GM12874 (cell line): ENCODE data around the gene SDK1.

ENCODE experiments used
- TF ChIP-seq, protein P1 (sequence below): IDR thresholded peaks from 2 replicates; pipeline ENCODE4 v1.5.1; 2011; ENCODE audit warnings: low read depth, mild to moderate bottlenecking, control low read depth, low read length, moderate library complexity; ENCODE audit not compliant: insufficient read depth

SDK1 gene

DNA sequence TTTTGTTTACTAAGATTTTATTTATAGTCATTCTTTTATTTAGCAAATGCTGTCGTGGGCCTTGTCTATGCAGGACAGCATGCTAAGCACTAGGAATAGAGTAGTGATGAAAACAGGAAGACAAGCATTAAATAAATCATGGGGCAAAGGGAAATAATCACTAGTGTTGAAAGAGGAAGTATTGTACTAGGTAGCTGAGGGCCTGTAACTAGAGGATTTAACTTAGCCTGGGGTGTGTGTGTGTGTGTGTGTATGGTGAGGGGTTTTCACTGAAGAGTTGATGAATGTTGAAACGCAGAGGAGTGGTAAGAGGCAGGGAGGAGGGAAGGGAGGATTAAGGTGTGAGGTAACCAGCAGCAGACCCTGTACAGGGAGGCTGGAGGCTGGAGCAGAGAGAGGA is 446.4 kb downstream of the SDK1 start:
- TF ChIP-seq, protein P1, sequence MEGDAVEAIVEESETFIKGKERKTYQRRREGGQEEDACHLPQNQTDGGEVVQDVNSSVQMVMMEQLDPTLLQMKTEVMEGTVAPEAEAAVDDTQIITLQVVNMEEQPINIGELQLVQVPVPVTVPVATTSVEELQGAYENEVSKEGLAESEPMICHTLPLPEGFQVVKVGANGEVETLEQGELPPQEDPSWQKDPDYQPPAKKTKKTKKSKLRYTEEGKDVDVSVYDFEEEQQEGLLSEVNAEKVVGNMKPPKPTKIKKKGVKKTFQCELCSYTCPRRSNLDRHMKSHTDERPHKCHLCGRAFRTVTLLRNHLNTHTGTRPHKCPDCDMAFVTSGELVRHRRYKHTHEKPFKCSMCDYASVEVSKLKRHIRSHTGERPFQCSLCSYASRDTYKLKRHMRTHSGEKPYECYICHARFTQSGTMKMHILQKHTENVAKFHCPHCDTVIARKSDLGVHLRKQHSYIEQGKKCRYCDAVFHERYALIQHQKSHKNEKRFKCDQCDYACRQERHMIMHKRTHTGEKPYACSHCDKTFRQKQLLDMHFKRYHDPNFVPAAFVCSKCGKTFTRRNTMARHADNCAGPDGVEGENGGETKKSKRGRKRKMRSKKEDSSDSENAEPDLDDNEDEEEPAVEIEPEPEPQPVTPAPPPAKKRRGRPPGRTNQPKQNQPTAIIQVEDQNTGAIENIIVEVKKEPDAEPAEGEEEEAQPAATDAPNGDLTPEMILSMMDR: no peak

DNA sequence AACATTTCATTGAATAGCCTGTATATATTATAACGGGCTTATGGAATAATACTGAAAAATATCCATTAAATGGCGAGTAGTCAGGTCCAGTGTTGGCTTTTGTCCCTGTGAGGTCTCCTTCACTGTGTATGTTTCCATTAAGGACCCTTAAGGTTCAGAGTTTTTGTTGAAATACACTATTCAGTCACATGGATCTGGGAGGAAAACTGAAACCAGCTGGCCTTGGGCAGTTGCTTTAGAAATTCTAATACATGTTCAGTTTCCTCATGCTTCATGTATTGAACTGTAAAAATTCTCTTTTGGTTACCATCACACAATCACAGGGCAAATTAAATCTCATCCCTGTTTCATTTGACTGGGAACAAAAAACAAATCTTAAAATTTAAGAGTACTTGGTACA is 447.3 kb downstream of the SDK1 start:
- TF ChIP-seq, protein P1: no peak

DNA sequence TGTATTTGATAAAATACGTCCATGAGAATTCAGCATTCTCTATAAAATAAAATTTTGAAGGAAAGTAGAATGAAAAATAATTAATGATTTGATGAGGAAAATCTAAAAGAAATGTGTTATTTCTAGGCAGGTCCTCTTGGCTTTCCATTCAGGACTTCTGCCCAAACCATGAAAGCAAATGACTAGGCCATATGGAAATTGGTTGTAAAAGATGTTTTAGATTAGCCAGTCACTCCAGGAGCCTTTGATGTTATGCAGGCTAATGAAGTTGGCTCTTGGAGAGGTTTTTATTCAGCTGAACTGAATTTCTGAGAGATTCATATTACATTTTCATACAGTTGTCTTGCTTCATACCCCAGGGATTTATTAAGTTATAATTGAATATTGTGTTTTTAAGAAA is 452.8 kb downstream of the SDK1 start:
- TF ChIP-seq, protein P1: no peak

DNA sequence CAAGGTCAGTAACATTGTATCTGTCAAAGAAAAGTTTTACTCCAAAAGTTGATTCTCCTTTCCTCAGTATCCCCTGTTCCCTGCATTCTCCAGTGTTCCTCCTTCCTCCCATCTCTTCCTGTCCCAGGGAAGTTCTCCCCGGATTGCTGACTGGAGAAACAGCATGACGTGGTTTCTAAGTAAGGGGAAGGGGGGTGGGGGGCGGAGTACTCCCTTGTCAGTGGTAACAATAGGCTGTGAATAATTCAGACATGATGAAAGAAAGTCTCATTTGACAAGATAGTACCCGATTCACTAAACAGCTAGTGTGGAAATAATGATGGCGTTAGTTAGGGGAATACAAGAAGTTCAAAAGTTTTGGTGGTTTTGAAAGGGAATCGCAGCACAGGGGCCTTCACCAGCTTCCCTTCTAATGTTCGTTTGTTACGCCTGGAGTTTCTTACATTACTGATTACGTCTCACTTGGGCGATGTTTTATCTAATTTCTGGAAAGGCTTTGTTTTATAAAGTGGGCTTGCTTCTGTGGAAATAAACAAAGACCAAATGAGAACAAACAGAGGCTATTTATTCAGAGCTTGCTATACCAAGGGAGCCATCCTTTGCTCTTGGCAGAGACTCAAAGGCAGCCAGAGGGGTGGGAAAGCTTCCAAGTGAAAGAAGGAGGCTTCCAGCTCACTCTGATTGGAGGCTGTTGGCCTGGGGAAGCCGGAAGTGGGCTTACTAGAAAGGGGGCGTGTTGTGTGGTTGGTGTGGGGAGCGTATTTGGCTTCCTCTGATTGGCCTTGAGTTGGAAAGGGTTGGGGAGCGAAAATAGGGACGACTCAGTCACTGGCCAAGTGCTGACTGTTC is 453.7 kb downstream of the SDK1 start:
- TF ChIP-seq, protein P1: no peak

DNA sequence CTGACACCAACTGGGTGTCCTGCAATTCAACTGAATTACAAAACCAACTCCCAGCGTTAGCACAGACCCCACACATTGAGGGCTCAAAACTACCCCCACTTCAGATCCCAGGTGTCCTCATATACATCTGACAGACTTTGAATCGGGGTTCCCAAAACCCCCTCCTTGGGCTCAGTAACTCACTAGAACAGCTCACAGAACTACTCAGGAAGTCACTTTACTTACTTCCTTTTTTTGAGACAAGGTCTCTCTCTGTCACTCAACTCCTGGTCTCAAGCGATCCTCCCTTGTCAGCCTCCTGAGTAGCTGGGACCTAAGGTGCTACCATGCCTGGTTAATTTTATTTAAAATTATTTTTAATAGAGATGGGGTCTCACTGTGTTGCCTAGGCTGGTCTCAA is 456.0 kb downstream of the SDK1 start:
- TF ChIP-seq, protein P1: no peak

DNA sequence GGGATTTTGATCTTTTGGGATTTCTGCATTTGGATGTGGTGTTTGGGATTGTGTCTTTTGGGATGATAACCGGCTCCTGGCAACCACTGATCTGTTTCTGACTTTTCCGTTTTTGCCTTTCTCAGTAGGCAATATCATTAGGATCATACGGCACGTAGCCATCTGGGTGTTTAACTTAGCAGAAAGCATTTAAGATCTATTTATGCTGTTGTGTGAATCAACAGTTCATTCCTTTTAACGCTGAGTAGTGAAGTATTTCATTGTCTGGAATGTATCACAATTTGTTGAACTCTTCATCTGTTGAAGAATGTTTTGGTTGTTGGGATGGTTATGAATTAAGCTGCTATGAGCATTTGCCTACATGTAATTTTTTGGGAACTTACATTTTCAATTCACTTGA is 459.6 kb downstream of the SDK1 start:
- TF ChIP-seq, protein P1: no peak

DNA sequence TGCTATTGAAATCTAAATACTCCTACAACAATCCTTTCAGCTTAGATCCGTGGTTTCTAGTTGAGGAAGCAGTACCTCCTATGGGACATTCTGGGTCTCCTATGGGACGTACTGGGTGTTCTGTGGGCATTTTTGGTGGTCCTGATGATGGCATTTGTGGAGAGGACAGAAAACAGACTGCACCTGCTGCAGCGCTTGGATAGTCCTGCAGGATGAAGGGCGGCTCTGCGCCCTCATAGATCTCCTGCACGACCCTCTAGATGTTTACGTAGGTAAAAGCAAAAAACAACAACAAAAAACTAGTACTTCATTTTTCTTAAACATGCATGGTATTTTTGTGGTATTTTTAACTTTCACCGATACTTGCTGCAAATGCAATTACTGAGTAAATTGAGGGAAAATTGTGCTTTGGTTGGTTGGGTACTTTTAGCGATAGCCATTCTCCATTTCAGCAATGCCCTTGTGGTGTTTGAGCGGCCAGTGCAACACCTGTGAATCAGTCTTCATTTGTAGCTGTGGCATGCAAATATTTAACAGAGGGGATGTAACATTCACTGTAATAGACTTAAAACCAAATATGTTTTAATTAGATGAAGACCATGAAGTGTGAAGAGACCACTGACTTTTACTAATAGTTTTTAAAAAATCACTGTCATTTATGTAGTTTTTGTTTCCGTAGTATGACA is 461.2 kb downstream of the SDK1 start:
- TF ChIP-seq, protein P1: no peak
